ENCODE measurements around the gene SLC7A7.

SLC7A7 gene

GRCh38 chr14:22723815-22724214 lies 91.4 kb downstream of the SLC7A7 start:
- Histone ChIP-seq H3K4me1 (ENCODE audit: control insufficient read depth in 1 of 2, insufficient read depth in 1 of 2, low read depth in 1 of 2, low read length in 1 of 2) (no peaks in the 10 kb centered on the region), H3K27me3 (peaks cover 37% of the 10 kb centered on the region), H3K36me3 (no peaks in the 10 kb centered on the region), H3K9me3 (no peaks in the 10 kb centered on the region), H3K4me3 (ENCODE audit: low read depth in 1 of 2, low read length in 1 of 2) (no peak overlapping the region), H3K27ac (no peak overlapping the region)
- no peak for TF ChIP-seq CTCF (IDR thresholded peaks at IDR 0.05)
